NT2/D1 (cell line): ENCODE data around the gene FUNDC1.

Experiments
- SUZ12 ChIP-seq: IDR thresholded peaks from 2 replicates; pipeline ENCODE4 v1.6.1; 2011; ENCODE audit not compliant: insufficient read length, insufficient read depth; ENCODE audit errors: extremely low read depth
- YY1 ChIP-seq: IDR thresholded peaks from 2 replicates; pipeline ENCODE4 v1.6.1; 2011; ENCODE audit not compliant: insufficient read length, insufficient read depth
- ZNF274 ChIP-seq: IDR thresholded peaks from 2 replicates; pipeline ENCODE4 v1.6.1; 2011; ENCODE audit warnings: mild to moderate bottlenecking, low read depth, low read length

DNA sequence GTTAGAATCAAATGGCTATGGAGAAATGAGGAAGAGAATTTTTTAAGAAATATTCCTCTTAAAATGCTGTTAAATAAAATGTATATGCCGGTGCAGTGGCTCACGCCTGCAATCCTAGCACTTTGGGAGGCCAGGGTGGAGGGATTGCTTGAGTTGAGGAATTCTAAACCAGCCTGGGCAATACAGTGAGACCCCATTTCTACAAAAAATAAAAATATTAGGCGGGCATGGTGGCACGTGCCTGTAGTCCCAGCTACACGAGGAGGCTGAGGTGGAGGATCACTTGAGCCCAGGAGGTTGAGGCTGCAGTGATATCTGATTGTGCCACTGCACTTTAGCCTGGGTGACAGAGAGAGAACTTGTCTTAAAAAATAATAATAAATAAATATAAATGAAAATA, 7.9 kb upstream of the FUNDC1 start:
- TF ChIP-seq ZNF274 (no peak), SUZ12 (no peak), YY1 (no peak)
